RWPE2 (cell line): ENCODE results near the gene INPP5E.
"Not testable (repeated sequence)": the region's sequence is repeated elsewhere in the genome, so short reads cannot be mapped to it uniquely, and the experiment has no call there.

Experiments
- ATAC-seq: fragments of 200-7000 bp; cut with Tn5 transposase; 3 replicates; pipeline ENCODE4 v1.9.1; 2021; ENCODE audit warnings: low read depth
- DNase-seq: peaks from one replicate; pipeline ENCODE4 v3.0.0-alpha.2; 2020; ENCODE audit warnings: low spot score
- H3K27ac ChIP-seq: fragments of 450-650 bp; 2 replicates; pipeline ENCODE4 v1.5.1; 2017; ENCODE audit warnings: mild to moderate bottlenecking; ENCODE audit not compliant: poor library complexity, severe bottlenecking
- H3K27me3 ChIP-seq: fragments of 250-450 bp; sonication (Bioruptor Pico); 2 replicates; pipeline ENCODE4 v1.5.1; 2021; ENCODE audit warnings: mild to moderate bottlenecking, moderate library complexity; ENCODE audit not compliant: insufficient read depth, poor library complexity, severe bottlenecking
- H3K36me3 ChIP-seq: fragments of 250-450 bp; sonication (Bioruptor Pico); 2 replicates; pipeline ENCODE4 v1.5.1; 2020; ENCODE audit warnings: low read depth, mild to moderate bottlenecking, moderate library complexity
- H3K4me1 ChIP-seq: fragments of 250-450 bp; sonication (Bioruptor Pico); 2 replicates; pipeline ENCODE4 v1.5.1; 2021; ENCODE audit warnings: mild to moderate bottlenecking, moderate library complexity; ENCODE audit not compliant: insufficient read depth, poor library complexity, severe bottlenecking
- H3K4me3 ChIP-seq: fragments of 250-450 bp; sonication (Bioruptor Pico); 2 replicates; pipeline ENCODE4 v1.5.1; 2021; ENCODE audit warnings: mild to moderate bottlenecking, moderate library complexity; ENCODE audit not compliant: severe bottlenecking
- H3K9me3 ChIP-seq: fragments of 250-450 bp; sonication (Bioruptor Pico); 2 replicates; pipeline ENCODE4 v1.5.1; 2021; ENCODE audit warnings: mild to moderate bottlenecking, moderate library complexity; ENCODE audit not compliant: severe bottlenecking
- TF ChIP-seq, protein P1 (sequence below): fragments of 450-650 bp; IDR thresholded peaks from one replicate; pipeline ENCODE4 v1.5.1; 2017; ENCODE audit warnings: mild to moderate bottlenecking, moderate library complexity; ENCODE audit not compliant: poor library complexity, severe bottlenecking

INPP5E gene

GRCh38 chr9:136430588-136431234 is 8.9 kb downstream of the INPP5E start:
- Histone ChIP-seq H3K27me3 (no peaks in the 10 kb centered on the region), H3K4me1 (no peaks in the 10 kb centered on the region), H3K36me3 (peaks cover 17% of the 10 kb centered on the region; the same call in 1 of the 2 replicates), H3K4me3 (no peak overlapping the region), H3K9me3 (no peaks in the 10 kb centered on the region), H3K27ac (no peak overlapping the region)
- DNase-seq (no peak), ATAC-seq (no peak; the same call in 2 of the 3 replicates)
- TF ChIP-seq, protein P1, sequence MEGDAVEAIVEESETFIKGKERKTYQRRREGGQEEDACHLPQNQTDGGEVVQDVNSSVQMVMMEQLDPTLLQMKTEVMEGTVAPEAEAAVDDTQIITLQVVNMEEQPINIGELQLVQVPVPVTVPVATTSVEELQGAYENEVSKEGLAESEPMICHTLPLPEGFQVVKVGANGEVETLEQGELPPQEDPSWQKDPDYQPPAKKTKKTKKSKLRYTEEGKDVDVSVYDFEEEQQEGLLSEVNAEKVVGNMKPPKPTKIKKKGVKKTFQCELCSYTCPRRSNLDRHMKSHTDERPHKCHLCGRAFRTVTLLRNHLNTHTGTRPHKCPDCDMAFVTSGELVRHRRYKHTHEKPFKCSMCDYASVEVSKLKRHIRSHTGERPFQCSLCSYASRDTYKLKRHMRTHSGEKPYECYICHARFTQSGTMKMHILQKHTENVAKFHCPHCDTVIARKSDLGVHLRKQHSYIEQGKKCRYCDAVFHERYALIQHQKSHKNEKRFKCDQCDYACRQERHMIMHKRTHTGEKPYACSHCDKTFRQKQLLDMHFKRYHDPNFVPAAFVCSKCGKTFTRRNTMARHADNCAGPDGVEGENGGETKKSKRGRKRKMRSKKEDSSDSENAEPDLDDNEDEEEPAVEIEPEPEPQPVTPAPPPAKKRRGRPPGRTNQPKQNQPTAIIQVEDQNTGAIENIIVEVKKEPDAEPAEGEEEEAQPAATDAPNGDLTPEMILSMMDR: no peak

DNA sequence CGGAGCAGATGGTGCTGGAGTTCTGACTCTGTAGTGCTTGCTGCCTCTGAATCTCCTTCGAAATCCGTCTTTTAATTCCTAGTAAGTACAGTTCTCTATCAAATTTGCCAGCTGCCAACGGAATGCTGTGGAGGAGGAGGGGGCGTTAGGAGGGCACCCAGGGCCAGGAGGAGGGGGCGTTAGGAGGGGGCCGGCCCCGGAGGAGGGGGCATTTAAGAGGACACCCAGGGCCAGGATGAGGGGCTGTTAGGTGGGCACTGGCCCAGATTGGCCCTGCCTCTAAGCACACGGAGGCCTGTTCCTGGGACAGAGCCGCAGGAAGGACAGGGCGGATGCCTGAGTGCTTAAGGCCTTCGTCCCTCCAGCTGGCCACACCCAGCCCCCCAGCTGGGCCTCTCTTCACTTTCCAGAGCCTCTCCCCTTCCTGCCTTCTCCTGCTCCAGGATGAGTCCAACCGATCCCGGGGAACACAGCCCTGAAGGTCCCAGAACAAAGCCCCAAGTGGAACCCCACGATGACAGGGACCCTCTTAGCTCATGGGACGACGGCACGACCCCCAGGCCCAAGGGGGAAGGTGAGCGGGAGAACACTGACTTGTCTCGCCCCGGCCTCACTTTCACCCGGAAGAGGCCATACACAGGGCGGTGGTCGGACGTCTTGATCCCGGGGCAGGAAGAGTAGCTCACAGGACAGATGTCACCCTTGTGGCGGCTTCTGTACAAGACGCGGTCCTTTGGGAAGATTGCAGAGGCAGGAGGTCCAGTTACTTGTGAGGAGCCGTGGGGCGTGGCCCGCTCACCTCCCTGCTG is 9.8 kb downstream of the INPP5E start:
- TF ChIP-seq, protein P1: no peak
- ATAC-seq (0 out of 3 replicates have a peak, but pooled peaks have one; percentile 11), DNase-seq (no peak)
- H3K4me3 ChIP-seq: no peak overlapping the region
- no peaks in the 10 kb centered on the region for H3K4me1 ChIP-seq
- H3K9me3 ChIP-seq: no peaks in the 10 kb centered on the region
- H3K27me3 ChIP-seq: no peaks in the 10 kb centered on the region
- no peak overlapping the region for H3K27ac ChIP-seq
- peaks cover 17% of the 10 kb centered on the region for H3K36me3 ChIP-seq

DNA sequence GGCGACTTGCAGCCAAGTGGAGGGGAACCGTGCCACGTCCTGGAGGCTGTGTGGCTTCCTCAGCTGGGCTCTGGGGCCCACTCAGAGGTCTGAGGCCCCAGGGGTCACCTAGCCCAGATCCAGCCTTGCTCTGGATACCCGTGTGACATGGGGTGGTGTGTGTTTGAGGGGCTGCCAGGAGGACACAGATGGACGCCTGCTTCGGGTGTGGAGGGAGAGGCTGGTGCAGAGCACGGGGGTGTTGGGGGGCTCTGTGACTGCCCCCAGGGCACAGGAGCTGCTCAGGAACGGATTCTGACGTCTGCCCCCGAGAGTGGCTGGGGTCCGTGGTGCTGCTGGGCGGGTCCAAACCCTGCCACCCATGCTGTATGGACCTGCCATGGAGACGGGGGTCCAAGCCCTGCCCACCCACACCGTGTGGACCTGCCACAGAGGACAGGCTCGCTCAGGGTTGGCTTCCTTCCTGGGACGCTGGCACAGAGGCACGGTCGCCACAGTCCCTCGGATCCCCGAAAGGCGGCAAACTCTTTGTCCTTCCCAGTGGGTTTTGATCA is 10.5 kb downstream of the INPP5E start:
- Histone ChIP-seq H3K4me1 (no peaks in the 10 kb centered on the region), H3K27ac (no peak overlapping the region), H3K4me3 (no peak overlapping the region), H3K27me3 (no peaks in the 10 kb centered on the region), H3K36me3 (peaks cover 24% of the 10 kb centered on the region), H3K9me3 (no peaks in the 10 kb centered on the region)
- TF ChIP-seq, protein P1: no peak
- DNase-seq (no peak), ATAC-seq (no peak)

- H3K36me3 ChIP-seq: peaks cover 42% of the 10 kb centered on the region
- TF ChIP-seq, protein P1: no peak
- DNase-seq: no peak
Observed at GRCh38 chr9:136426787-136427186, 12.9 kb downstream of the INPP5E start.

DNA sequence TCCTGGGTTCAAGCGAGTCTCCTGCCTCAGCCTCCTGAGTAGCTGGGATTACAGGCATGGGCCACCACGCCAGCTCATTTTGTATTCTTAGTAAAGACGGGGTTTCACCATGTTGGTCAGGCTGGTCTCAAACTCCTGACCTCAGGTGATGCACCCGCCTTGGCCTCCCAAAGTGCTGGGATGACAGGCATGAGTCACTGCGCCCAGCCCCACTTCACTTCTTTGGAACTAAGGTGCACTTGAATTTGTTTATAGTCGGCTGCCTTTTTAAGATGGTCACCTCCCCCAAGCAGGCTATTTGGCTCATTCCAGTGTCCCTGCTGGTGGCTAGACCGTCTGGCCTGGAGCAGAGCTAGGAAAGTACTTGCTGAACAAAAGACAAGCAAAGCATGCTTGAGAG is 14.3 kb downstream of the INPP5E start:
- not testable (repeated sequence) for H3K27me3 ChIP-seq, H3K27ac ChIP-seq, H3K9me3 ChIP-seq, H3K4me3 ChIP-seq, H3K4me1 ChIP-seq, ATAC-seq, DNase-seq
- peaks cover 51% of the 10 kb centered on the region for H3K36me3 ChIP-seq

More at GRCh38 chr9:136426787-136427186, 12.9 kb downstream of the INPP5E start:
- Histone ChIP-seq H3K27me3 (no peaks in the 10 kb centered on the region), H3K4me1 (no peaks in the 10 kb centered on the region), H3K4me3 (no peak overlapping the region), H3K9me3 (no peaks in the 10 kb centered on the region), H3K27ac (no peak overlapping the region)
- ATAC-seq: no peak
